A549 (cell line): Measurements from ENCODE around the gene SLIT3. TPM values are rescaled to one million over a fixed set of nuclear protein-coding genes. Genes with fewer than 3 reads are reported as not detected.

Experiments
- ATAC-seq, 2 experiments: fragments of 200-7000 bp in 1 of 2; fragments of >200 bp in 1 of 2; cut with Nextera tagmentation in 1 of 2; cut with Tn5 transposase in 1 of 2; 3 replicates each; pipeline versions ENCODE4 v1.8.0 to v1.9.1; 2018 to 2020; ENCODE audit warnings: mild to moderate bottlenecking in 1 of 2, moderate library complexity in 1 of 2
- CTCF ChIA-PET: fragments of 300-600 bp; sonication (Branson Sonifier 250); formaldehyde crosslinking; extraction: SDS; loops from one replicate; lab custom pipeline; 2021; ENCODE audit warnings: antibody characterized with exemption, inconsistent platforms; lab: Yijun Ruan, JAX
- POLR2A ChIA-PET: fragments of 350-600 bp; formaldehyde crosslinking; extraction: SDS; loops from one replicate; lab custom pipeline; 2021; ENCODE audit warnings: antibody characterized with exemption, inconsistent platforms; lab: Yijun Ruan, JAX
- DNase-seq, 2 experiments: peaks; one replicate each; pipeline versions ENCODE4 v3.0.0 to v3.0.0-alpha.2; 2011 to 2016; ENCODE audit warnings: low read depth in 1 of 2, low spot score in 1 of 2
- FAIRE-seq: peaks from 2 replicates; lab custom pipeline; 2011; peaks lifted over from hg19 to GRCh38; lab: Jason Lieb, UNC
- H3K27ac ChIP-seq, 2 experiments: fragments of >200 bp; sonication (Bioruptor Twin); formaldehyde crosslinking; 3 replicates each; pipeline ENCODE4 v1.5.1; 2016 to 2017
- H3K4me1 ChIP-seq: fragments of >200 bp; sonication (Bioruptor Twin); formaldehyde crosslinking; 3 replicates; pipeline ENCODE4 v1.6.1; 2016
- H3K4me2 ChIP-seq: fragments of >200 bp; sonication (Bioruptor Twin); formaldehyde crosslinking; 3 replicates; pipeline ENCODE4 v1.6.1; 2016
- H3K4me3 ChIP-seq: fragments of >200 bp; sonication (Bioruptor Twin); formaldehyde crosslinking; 3 replicates; pipeline ENCODE4 v1.5.1; 2016
- H3K9me3 ChIP-seq: fragments of >200 bp; sonication (Bioruptor Twin); formaldehyde crosslinking; 3 replicates; pipeline ENCODE4 v1.6.1; 2016
- ATOH8 ChIP-seq: fragments of 250-450 bp; sonication (Bioruptor Pico); IDR thresholded peaks from 2 replicates; pipeline ENCODE4 v1.5.0; 2020; ENCODE audit warnings: low read depth, mild to moderate bottlenecking, moderate library complexity
- CTCF ChIP-seq: fragments of >200 bp; sonication (Bioruptor Twin); formaldehyde crosslinking; IDR thresholded peaks from 3 replicates; pipeline ENCODE4 v1.5.1; 2016
- EP300 ChIP-seq, 2 experiments: fragments of >200 bp; sonication (Bioruptor Twin); formaldehyde crosslinking; IDR thresholded peaks; 2 replicates in 1 of 2; 3 replicates in 1 of 2; pipeline ENCODE4 v1.6.1; 2016 to 2017
- ESRRA ChIP-seq: fragments of 150-350 bp; IDR thresholded peaks from 2 replicates; pipeline ENCODE4 v1.6.1; 2014; ENCODE audit warnings: mild to moderate bottlenecking, low read length, borderline replicate concordance
- FOSB ChIP-seq: fragments of 250-450 bp; sonication (Bioruptor Pico); IDR thresholded peaks from 2 replicates; pipeline ENCODE4 v1.5.0; 2020; ENCODE audit warnings: mild to moderate bottlenecking, moderate library complexity
- FOXS1 ChIP-seq: fragments of 250-450 bp; sonication (Bioruptor Pico); IDR thresholded peaks from 2 replicates; pipeline ENCODE4 v1.5.0; 2020; ENCODE audit warnings: mild to moderate bottlenecking, moderate library complexity
- HEYL ChIP-seq: fragments of 250-450 bp; sonication (Bioruptor Pico); IDR thresholded peaks from 2 replicates; pipeline ENCODE4 v1.8.0; 2021; ENCODE audit warnings: mild to moderate bottlenecking, moderate library complexity
- HOXB13 ChIP-seq: fragments of 250-450 bp; sonication (Bioruptor Pico); IDR thresholded peaks from 2 replicates; pipeline ENCODE4 v1.5.0; 2020; ENCODE audit warnings: low read depth, mild to moderate bottlenecking, moderate library complexity
- JUNB ChIP-seq: fragments of >200 bp; sonication (Bioruptor Twin); formaldehyde crosslinking; IDR thresholded peaks from 2 replicates; pipeline ENCODE4 v1.6.1; 2016
- MAZ ChIP-seq: fragments of 150-350 bp; IDR thresholded peaks from 2 replicates; pipeline ENCODE4 v1.6.1; 2014; ENCODE audit warnings: antibody characterized with exemption, low read depth, low read length, borderline replicate concordance
- NPAS2 ChIP-seq: fragments of 250-450 bp; sonication (Bioruptor Pico); IDR thresholded peaks from 2 replicates; pipeline ENCODE4 v1.8.0; 2022; ENCODE audit warnings: mild to moderate bottlenecking, moderate library complexity, borderline replicate concordance
- PBX3 ChIP-seq: IDR thresholded peaks from 2 replicates; pipeline ENCODE4 v1.6.1; 2012
- RNF2 ChIP-seq: fragments of 200-600 bp; sonication (generic); IDR thresholded peaks from 2 replicates; pipeline ENCODE4 v1.6.1; 2016; ENCODE audit warnings: low read depth, mild to moderate bottlenecking, antibody characterized with exemption, moderate library complexity, borderline replicate concordance
- ZFP36 ChIP-seq: fragments of 450-650 bp; IDR thresholded peaks from 2 replicates; pipeline ENCODE4 v1.6.1; 2014; ENCODE audit warnings: borderline replicate concordance; ENCODE audit not compliant: partially characterized antibody
- ZNF302 ChIP-seq: fragments of 250-450 bp; sonication (Bioruptor Pico); IDR thresholded peaks from 2 replicates; pipeline ENCODE4 v1.9.0; 2021; ENCODE audit warnings: inconsistent platforms, mild to moderate bottlenecking, moderate library complexity
- WGBS: methylation state at CpG from one replicate; pipeline ENCODE4 v1.1.6; 2017; ENCODE audit errors: missing lambda C conversion rate; 5-methylcytosine and 5-hydroxymethylcytosine counted together
- polyA plus RNA-seq, 4 experiments: library from polyadenylated mRNA; depleted of rRNA in 3 of 4; stranded (reverse); fragments of >200 nt; fragmentation: RNase III in 1 of 4; extraction: RNeasy Plus Mini Kit Qiagen cat#74134 plus additional on column Dnase treatment in 1 of 4; gene quantifications; 2 replicates in 3 of 4; 3 replicates in 1 of 4; pipeline ENCODE4 v1.2.3, GENCODE V29; 2011 to 2017
- TF ChIP-seq, protein P1 (sequence below): IDR thresholded peaks from 2 replicates; pipeline ENCODE4 v1.6.1; 2012
- TF ChIP-seq, protein P2 (sequence below): fragments of 250-450 bp; sonication (Bioruptor Pico); IDR thresholded peaks from 2 replicates; pipeline ENCODE4 v1.5.0; 2021; ENCODE audit warnings: mild to moderate bottlenecking, moderate library complexity, borderline replicate concordance
- TF ChIP-seq, protein P3 (sequence below): fragments of 450-650 bp; IDR thresholded peaks from 2 replicates; pipeline ENCODE4 v1.6.1; 2014; ENCODE audit warnings: antibody characterized with exemption

The SLIT3 gene
- polyA plus RNA-seq, 2 of the 4 experiments (the other 2 are of a cell fraction) = 12.7 to 22.9 TPM

GRCh38 chr5:169115461-169116124, 185.3 kb downstream of the SLIT3 start (continued):
- TF ChIP-seq, protein P1, sequence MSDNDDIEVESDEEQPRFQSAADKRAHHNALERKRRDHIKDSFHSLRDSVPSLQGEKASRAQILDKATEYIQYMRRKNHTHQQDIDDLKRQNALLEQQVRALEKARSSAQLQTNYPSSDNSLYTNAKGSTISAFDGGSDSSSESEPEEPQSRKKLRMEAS = no peak

GRCh38 chr5:169114466-169115065, 186.4 kb downstream of the SLIT3 start:
- ATAC-seq = no peak
- Histone ChIP-seq H3K4me3 (no peak overlapping the region), H3K27ac (no peak overlapping the region), H3K9me3 (no peaks in the 10 kb centered on the region), H3K4me2 (no peak overlapping the region), H3K4me1 (no peaks in the 10 kb centered on the region)
- WGBS = 86% methylated on average over 7 of the region's 7 CpGs
- CTCF ChIA-PET = interaction anchor here (1.5 kb wide), 2 partner anchors 18 to 21 kb away, joined by 3 to 5 read pairs; no protein-coding TSS in a partner anchor
- POLR2A ChIA-PET = no interaction called here
- DNase-seq = no peak
- no peak for FAIRE-seq
- TF ChIP-seq HEYL (CRISPR knock-in tag) = no peak
- TF ChIP-seq EP300 (IDR thresholded peaks at IDR 0.05) = no peak
- no peak for TF ChIP-seq ZNF302 (CRISPR knock-in tag)
- TF ChIP-seq ESRRA = no peak
- no peak for TF ChIP-seq RNF2
- TF ChIP-seq ZFP36 = no peak
- no peak for TF ChIP-seq PBX3
- TF ChIP-seq CTCF = no peak
- no peak for TF ChIP-seq FOXS1 (CRISPR knock-in tag)
- no peak for TF ChIP-seq JUNB
- no peak for TF ChIP-seq FOSB
- TF ChIP-seq, protein P2, sequence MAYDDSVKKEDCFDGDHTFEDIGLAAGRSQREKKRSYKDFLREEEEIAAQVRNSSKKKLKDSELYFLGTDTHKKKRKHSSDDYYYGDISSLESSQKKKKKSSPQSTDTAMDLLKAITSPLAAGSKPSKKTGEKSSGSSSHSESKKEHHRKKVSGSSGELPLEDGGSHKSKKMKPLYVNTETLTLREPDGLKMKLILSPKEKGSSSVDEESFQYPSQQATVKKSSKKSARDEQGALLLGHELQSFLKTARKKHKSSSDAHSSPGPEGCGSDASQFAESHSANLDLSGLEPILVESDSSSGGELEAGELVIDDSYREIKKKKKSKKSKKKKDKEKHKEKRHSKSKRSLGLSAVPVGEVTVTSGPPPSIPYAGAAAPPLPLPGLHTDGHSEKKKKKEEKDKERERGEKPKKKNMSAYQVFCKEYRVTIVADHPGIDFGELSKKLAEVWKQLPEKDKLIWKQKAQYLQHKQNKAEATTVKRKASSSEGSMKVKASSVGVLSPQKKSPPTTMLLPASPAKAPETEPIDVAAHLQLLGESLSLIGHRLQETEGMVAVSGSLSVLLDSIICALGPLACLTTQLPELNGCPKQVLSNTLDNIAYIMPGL (CRISPR knock-in tag) = no peak
- TF ChIP-seq, protein P3, sequence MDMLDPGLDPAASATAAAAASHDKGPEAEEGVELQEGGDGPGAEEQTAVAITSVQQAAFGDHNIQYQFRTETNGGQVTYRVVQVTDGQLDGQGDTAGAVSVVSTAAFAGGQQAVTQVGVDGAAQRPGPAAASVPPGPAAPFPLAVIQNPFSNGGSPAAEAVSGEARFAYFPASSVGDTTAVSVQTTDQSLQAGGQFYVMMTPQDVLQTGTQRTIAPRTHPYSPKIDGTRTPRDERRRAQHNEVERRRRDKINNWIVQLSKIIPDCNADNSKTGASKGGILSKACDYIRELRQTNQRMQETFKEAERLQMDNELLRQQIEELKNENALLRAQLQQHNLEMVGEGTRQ = no peak
- no peak for TF ChIP-seq NPAS2 (CRISPR knock-in tag)
- TF ChIP-seq MAZ = no peak
- no peak for TF ChIP-seq ATOH8 (CRISPR knock-in tag)
- TF ChIP-seq HOXB13 = no peak
